ENCODE data around the gene KLRF2.

Gene KLRF2

DNA sequence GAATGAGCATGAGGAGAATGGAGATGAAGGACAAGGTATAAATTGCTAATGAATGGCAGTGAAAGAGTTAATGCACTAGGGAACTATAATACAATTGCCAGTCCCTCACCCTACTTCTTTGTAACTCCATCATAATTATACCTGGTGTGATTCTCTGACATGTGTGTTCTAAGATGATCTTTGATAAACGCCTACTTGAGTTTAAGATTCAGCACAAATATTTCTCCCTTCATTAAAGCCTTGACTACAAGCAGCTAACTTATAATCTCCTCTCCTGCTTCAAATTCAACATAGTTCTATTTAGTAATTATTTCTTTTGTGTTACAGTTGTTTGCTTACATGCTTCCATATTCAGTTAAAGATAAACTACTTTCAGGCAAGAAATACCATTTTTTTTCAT, 60.5 kb downstream of the KLRF2 start:
- DNase-seq, result no peak

DNA sequence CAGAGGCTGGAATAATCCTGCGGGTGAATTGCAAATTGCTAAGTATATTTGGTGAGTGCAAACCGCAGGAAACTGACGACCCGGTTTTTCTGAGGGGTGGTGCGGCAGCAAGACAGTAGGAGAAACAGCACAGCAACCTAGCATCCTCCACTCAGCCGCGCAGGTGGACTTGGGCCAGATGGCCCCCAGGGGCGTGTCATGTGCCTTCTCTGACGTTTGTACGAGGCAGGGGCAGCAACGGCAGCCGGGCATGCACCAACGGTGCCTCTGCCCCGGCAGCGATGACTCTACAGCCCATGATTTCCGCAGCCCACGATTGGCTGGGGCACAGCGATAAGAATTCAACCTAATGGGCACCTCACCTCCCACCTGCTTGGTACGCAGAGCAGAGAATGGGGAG, 62.0 kb downstream of the KLRF2 start:
- no peak for DNase-seq

DNA sequence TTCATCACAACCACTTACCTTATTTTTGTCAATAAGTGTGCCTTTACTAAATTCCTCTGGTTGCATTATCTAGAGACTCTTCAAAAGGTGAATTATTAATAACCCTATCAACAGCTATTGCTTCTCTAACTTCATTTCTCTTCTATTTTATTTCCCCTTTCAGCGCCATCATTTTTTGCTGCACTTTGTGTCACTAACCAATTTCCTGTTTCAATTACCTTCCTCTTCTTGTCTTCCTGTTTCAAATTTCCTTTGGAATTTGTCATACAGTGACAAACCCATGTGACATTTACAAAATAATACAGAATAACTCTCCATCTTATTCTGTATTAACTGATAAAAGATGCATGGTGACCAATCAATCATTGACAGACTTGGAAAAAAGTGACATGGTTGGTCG, 63.1 kb downstream of the KLRF2 start:
- no peak for DNase-seq
